HFFc6 (cell line): Measurements from ENCODE around the gene ATG16L1. TPM values are rescaled to one million over a fixed set of nuclear protein-coding genes. Genes with fewer than 3 reads are reported as not detected.

Experiments
- DNase-seq: peaks from one replicate; pipeline ENCODE4 v3.0.0-alpha.2; 2018
- H3K27ac Mint-ChIP-seq: 2 replicates; pipeline ENCODE4 v1.8.0; 2020; ENCODE audit warnings: mild to moderate bottlenecking, mixed read lengths
- H3K27me3 Mint-ChIP-seq: 2 replicates; pipeline ENCODE4 v1.8.0; 2021; ENCODE audit warnings: mild to moderate bottlenecking, moderate library complexity, mixed read lengths; ENCODE audit not compliant: insufficient read depth
- H3K36me3 Mint-ChIP-seq: 2 replicates; pipeline ENCODE4 v1.8.0; 2021; ENCODE audit warnings: low read depth, mixed read lengths
- H3K4me1 Mint-ChIP-seq: 2 replicates; pipeline ENCODE4 v1.8.0; 2020; ENCODE audit warnings: low read depth, mixed read lengths
- H3K4me3 Mint-ChIP-seq: 2 replicates; pipeline ENCODE4 v1.8.0; 2020; ENCODE audit warnings: mild to moderate bottlenecking, moderate library complexity, mixed read lengths
- H3K9me3 Mint-ChIP-seq: 2 replicates; pipeline ENCODE4 v1.8.0; 2020; ENCODE audit warnings: mild to moderate bottlenecking, mixed read lengths
- CTCF ChIP-seq: fragments of 200-600 bp; sonication (generic); IDR thresholded peaks from 2 replicates; pipeline ENCODE4 v1.5.0; 2021; ENCODE audit warnings: antibody characterized with exemption, mild to moderate bottlenecking
- total RNA-seq, 6 experiments: library from RNA; stranded (reverse); fragmentation: NEBNext Ultra II Directional; extraction: Animal tissue kit (Norgen Biotek cat#: 25700); gene quantifications; 2 replicates in 1 of 6; 3 replicates in 5 of 6; pipeline ENCODE4 v1.2.3, GENCODE V29; 2021

The ATG16L1 gene
- total RNA-seq, 6 experiments from 2014 or later = 19.7 to 22.8 (median 21.6) TPM

GRCh38 chr2:233338046-233338445 is 86.6 kb downstream of the ATG16L1 start:
- no peak overlapping the region for H3K27ac Mint-ChIP-seq
- no peaks in the 10 kb centered on the region for H3K4me1 Mint-ChIP-seq
- peaks cover 44% of the 10 kb centered on the region for H3K27me3 Mint-ChIP-seq
- no peak for DNase-seq
- TF ChIP-seq CTCF = no peak
- H3K36me3 Mint-ChIP-seq = no peaks in the 10 kb centered on the region
- no peak overlapping the region for H3K4me3 Mint-ChIP-seq
- no peaks in the 10 kb centered on the region for H3K9me3 Mint-ChIP-seq

GRCh38 chr2:233338812-233339368 is 87.4 kb downstream of the ATG16L1 start:
- Mint-ChIP-seq H3K4me1 (no peaks in the 10 kb centered on the region), H3K27me3 (peaks cover 39% of the 10 kb centered on the region), H3K27ac (no peak overlapping the region)

GRCh38 chr2:233339427-233339826 is 88.0 kb downstream of the ATG16L1 start:
- Mint-ChIP-seq H3K4me3 (no peak overlapping the region), H3K4me1 (no peaks in the 10 kb centered on the region), H3K9me3 (no peaks in the 10 kb centered on the region), H3K27ac (no peak overlapping the region), H3K27me3 (peaks cover 38% of the 10 kb centered on the region), H3K36me3 (no peaks in the 10 kb centered on the region)
- no peak for DNase-seq
- TF ChIP-seq CTCF = no peak

More at GRCh38 chr2:233338812-233339368, 87.4 kb downstream of the ATG16L1 start:
- Mint-ChIP-seq H3K36me3 (no peaks in the 10 kb centered on the region), H3K4me3 (no peak overlapping the region), H3K9me3 (no peaks in the 10 kb centered on the region)
- TF ChIP-seq CTCF = no peak
- DNase-seq = no peak

- no peak for DNase-seq
- peaks cover 35% of the 10 kb centered on the region for H3K27me3 Mint-ChIP-seq
- no peak overlapping the region for H3K4me3 Mint-ChIP-seq
- no peaks in the 10 kb centered on the region for H3K36me3 Mint-ChIP-seq
- no peaks in the 10 kb centered on the region for H3K4me1 Mint-ChIP-seq
- H3K27ac Mint-ChIP-seq = no peak overlapping the region
- no peak for TF ChIP-seq CTCF
- no peaks in the 10 kb centered on the region for H3K9me3 Mint-ChIP-seq
Observed at GRCh38 chr2:233341296-233341695, 89.8 kb downstream of the ATG16L1 start.

GRCh38 chr2:233342301-233342700 is 90.8 kb downstream of the ATG16L1 start:
- no peaks in the 10 kb centered on the region for H3K4me1 Mint-ChIP-seq
- H3K27ac Mint-ChIP-seq = no peak overlapping the region
- H3K4me3 Mint-ChIP-seq = no peak overlapping the region
- TF ChIP-seq CTCF = no peak
- H3K36me3 Mint-ChIP-seq = no peaks in the 10 kb centered on the region
- DNase-seq = no peak
- peaks cover 36% of the 10 kb centered on the region for H3K27me3 Mint-ChIP-seq
- no peaks in the 10 kb centered on the region for H3K9me3 Mint-ChIP-seq
